Stomach smooth muscle (tissue), 2 donors: Measurements from ENCODE around the gene FXYD6.
A peak's percentile ranks its signal among the peaks of the same experiment; 100 is the strongest.

Experiments
- H3K27ac ChIP-seq: one replicate; pipeline ENCODE4 v1.7.0; 2013; ENCODE audit warnings: mild to moderate bottlenecking, low read length, inconsistent platforms
- H3K27me3 ChIP-seq, 2 donors: one replicate each; pipeline ENCODE4 v1.7.0; 2013; ENCODE audit warnings: low read length in 2 of 2; ENCODE audit not compliant: insufficient read depth in 2 of 2, control insufficient read depth in 1 of 2
- H3K36me3 ChIP-seq, 2 donors: one replicate each; pipeline ENCODE4 v1.7.0; 2013; ENCODE audit warnings: low read length in 2 of 2; ENCODE audit not compliant: control insufficient read depth in 2 of 2, insufficient read depth in 2 of 2
- H3K4me1 ChIP-seq: one replicate; pipeline ENCODE4 v1.7.0; 2013; ENCODE audit warnings: low read length; ENCODE audit not compliant: control insufficient read depth, insufficient read depth
- H3K4me3 ChIP-seq, 2 donors: one replicate each; pipeline ENCODE4 v1.7.0; 2013; ENCODE audit warnings: low read length in 2 of 2
- H3K9ac ChIP-seq, 2 donors: one replicate each; pipeline ENCODE4 v1.7.0; 2013; ENCODE audit warnings: low read length in 2 of 2, mild to moderate bottlenecking in 1 of 2
- H3K9me3 ChIP-seq, 2 donors: one replicate each; pipeline ENCODE4 v1.7.0; 2013; ENCODE audit warnings: low read length in 2 of 2; ENCODE audit not compliant: control insufficient read depth in 2 of 2
- donor health status: healthy.
- donor health status: Pancreatic carcinoma.

The FXYD6 gene

GRCh38 chr11:117835576-117835975, 40.9 kb downstream of the FXYD6 start:
- peaks cover 6% of the 10 kb centered on the region for H3K4me1 ChIP-seq
- no peaks in the 10 kb centered on the region for H3K9me3 ChIP-seq
- H3K36me3 ChIP-seq, result peaks cover 22 to 41% of the 10 kb centered on the region in 2 donors
- no peak overlapping the region for H3K9ac ChIP-seq
- peaks cover 0 to 12% of the 10 kb centered on the region in 2 donors for H3K27me3 ChIP-seq
- H3K4me3 ChIP-seq, result no peak overlapping the region
- H3K27ac ChIP-seq, result no peak overlapping the region

- H3K27me3 ChIP-seq, result peaks cover 2 to 16% of the 10 kb centered on the region in 2 donors
- peaks cover 16 to 35% of the 10 kb centered on the region in 2 donors for H3K36me3 ChIP-seq
- H3K4me3 ChIP-seq, result no peak overlapping the region
- H3K9ac ChIP-seq, result no peak overlapping the region
- H3K27ac ChIP-seq, result no peak overlapping the region
- no peaks in the 10 kb centered on the region for H3K9me3 ChIP-seq
- peaks cover 6% of the 10 kb centered on the region for H3K4me1 ChIP-seq
Measured at GRCh38 chr11:117834838-117835443, 41.5 kb downstream of the FXYD6 start.

- H3K36me3 ChIP-seq, result peaks cover 10 to 29% of the 10 kb centered on the region in 2 donors
- H3K9ac ChIP-seq, result no peak overlapping the region
- H3K4me1 ChIP-seq, result peaks cover 8% of the 10 kb centered on the region
Measured at GRCh38 chr11:117834068-117834810, 42.2 kb downstream of the FXYD6 start.

DNA sequence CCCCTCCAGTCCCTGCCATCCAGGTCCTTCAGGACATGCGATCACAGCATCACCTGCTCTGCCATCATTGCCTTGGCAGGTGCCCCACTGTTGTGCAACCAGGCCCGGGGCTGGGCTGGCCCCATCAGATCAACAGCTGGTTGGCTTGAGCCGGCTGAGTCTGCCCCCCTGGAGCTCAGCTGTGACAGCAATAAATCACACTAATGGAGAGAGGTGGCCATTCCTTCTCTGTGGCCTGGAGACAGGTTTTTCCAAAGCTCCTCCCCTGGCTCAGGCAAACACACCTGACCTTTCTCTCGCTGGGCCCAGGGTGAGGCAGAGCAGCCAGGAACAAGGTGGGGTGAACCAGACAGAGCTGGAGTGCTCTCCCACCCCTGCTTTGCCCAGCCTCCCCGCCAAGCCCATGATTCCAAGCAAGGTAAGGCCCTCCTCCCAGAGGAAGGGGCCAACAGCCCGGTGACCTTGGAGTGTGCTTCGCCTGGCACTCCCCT, 43.0 kb downstream of the FXYD6 start:
- Histone ChIP-seq H3K36me3 (peaks cover 10 to 23% of the 10 kb centered on the region in 2 donors), H3K9me3 (no peaks in the 10 kb centered on the region), H3K4me3 (no peak overlapping the region), H3K9ac (no peak overlapping the region), H3K27me3 (peaks cover 4 to 16% of the 10 kb centered on the region in 2 donors), H3K4me1 (peaks cover 16% of the 10 kb centered on the region), H3K27ac (no peak overlapping the region)

More at GRCh38 chr11:117834068-117834810, 42.2 kb downstream of the FXYD6 start:
- no peak overlapping the region for H3K27ac ChIP-seq
- no peak overlapping the region for H3K4me3 ChIP-seq
- H3K9me3 ChIP-seq, result no peaks in the 10 kb centered on the region
- H3K27me3 ChIP-seq, result peaks cover 2 to 16% of the 10 kb centered on the region in 2 donors

- H3K36me3 ChIP-seq, result peaks cover 8 to 18% of the 10 kb centered on the region in 2 donors
- H3K4me3 ChIP-seq, result no peak overlapping the region
- H3K27ac ChIP-seq, result no peak overlapping the region
- no peaks in the 10 kb centered on the region for H3K9me3 ChIP-seq
- H3K9ac ChIP-seq, result no peak overlapping the region
- peaks cover 4 to 16% of the 10 kb centered on the region in 2 donors for H3K27me3 ChIP-seq
- H3K4me1 ChIP-seq, result peaks cover 19% of the 10 kb centered on the region
Measured at GRCh38 chr11:117832511-117832910, 43.9 kb downstream of the FXYD6 start.

DNA sequence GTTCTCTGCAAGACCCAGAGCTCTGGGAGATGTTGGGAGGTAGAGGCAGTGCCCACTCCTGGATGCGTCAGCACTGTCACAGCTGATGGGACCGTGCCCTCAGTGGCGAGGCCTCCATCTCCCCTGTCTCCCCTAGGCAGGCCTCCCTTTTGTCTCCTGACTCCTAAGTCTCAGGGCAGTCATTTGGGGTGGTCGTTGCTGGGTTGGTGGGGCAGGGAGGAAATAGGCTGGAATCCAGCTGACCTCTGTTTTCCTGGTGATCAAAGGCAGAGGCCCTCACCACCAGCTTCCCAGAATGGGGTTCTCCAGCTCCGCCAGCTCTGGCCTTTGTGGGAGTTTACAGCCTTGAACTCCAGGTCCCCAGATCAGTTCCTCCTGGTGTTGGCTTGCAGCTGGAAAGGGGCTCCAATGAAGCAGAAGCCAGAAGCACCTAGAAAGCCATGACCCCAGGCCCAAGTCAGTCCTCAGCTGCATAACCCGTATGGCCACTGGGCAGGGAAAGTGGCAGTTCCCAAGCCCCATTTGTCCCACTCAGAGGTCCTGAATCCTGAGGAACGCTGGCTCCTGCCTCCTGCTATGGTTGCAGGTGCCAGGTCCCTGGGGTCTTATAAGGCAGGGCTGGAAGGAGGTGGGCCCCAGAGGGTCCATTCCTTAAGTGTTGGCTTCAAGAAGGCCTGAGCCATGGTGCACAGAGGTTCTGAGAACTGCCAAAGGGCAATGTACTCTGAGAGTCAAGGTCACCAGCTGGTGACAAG, 44.6 kb downstream of the FXYD6 start:
- H3K27ac ChIP-seq, result no peak overlapping the region
- H3K36me3 ChIP-seq, result peaks cover 7 to 14% of the 10 kb centered on the region in 2 donors
- H3K9ac ChIP-seq, result no peak overlapping the region
- peaks cover 19% of the 10 kb centered on the region for H3K4me1 ChIP-seq
- no peak overlapping the region for H3K4me3 ChIP-seq
- no peaks in the 10 kb centered on the region for H3K9me3 ChIP-seq
- peaks cover 4 to 16% of the 10 kb centered on the region in 2 donors for H3K27me3 ChIP-seq

DNA sequence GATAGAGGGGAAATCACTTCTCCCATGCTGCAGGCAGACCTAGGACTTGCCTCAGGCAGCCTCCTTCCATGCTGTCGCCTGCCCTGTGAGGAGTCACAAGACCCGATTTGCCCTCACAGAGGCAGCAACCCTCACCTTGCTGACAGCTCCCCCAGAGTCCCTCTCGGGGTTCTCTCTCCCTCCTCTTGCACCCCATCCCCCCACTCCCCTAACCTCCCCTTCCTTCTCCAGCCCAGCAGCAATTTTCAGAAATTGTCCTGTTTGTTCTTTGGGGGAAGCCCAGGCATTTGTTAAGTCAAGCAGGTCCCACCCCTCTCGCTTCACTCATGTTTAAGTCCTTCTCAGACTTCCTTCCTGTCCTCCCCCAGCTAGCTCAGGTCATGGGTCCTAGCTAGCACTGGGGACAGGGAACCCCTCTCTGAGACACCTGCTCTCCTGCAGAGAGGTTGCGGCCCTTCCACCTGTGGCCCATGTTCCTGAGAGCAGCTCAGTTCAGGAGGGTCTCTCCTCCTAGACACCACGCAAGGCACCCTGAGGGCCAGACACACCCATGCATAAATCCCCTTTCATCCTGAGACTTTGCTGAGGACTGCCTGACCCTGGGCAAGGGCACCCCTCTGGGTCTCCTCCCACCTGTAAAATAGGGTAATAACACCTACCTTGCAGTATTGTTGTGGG, 45.6 kb downstream of the FXYD6 start:
- no peak overlapping the region for H3K27ac ChIP-seq
- H3K4me3 ChIP-seq, result no peak overlapping the region
- no peaks in the 10 kb centered on the region for H3K9me3 ChIP-seq
- H3K4me1 ChIP-seq, result peaks cover 19% of the 10 kb centered on the region
- H3K36me3 ChIP-seq, result peaks cover 7 to 14% of the 10 kb centered on the region in 2 donors
- H3K9ac ChIP-seq, result no peak overlapping the region
- H3K27me3 ChIP-seq, result peaks cover 4 to 16% of the 10 kb centered on the region in 2 donors

- peaks cover 2 to 10% of the 10 kb centered on the region in 2 donors for H3K36me3 ChIP-seq
- peaks cover 4 to 16% of the 10 kb centered on the region in 2 donors for H3K27me3 ChIP-seq
- no peak overlapping the region for H3K9ac ChIP-seq
- no peaks in the 10 kb centered on the region for H3K9me3 ChIP-seq
- H3K4me3 ChIP-seq, result no peak overlapping the region
- H3K4me1 ChIP-seq, result peaks cover 25% of the 10 kb centered on the region
- no peak overlapping the region for H3K27ac ChIP-seq
Measured at GRCh38 chr11:117830072-117830471, 46.4 kb downstream of the FXYD6 start.

DNA sequence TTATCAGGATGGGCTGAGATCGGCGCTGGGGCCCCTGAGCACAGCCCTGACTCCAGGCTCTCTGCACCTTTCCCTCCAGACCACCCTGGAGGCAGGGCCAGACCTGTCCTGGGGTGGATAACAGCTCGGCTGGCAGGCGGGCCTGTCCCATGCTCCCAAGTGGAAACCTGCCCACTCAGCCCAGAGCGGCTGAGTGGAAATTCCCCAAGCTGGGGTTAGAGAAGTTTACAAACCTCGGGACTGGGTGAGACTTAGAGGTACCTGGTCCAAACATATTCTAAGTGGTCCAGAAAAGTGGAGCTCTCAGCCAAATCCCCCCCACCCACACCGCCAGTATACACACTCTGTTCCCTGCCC, 47.1 kb downstream of the FXYD6 start:
- no peaks in the 10 kb centered on the region for H3K9me3 ChIP-seq
- peaks cover 4 to 16% of the 10 kb centered on the region in 2 donors for H3K27me3 ChIP-seq
- H3K4me3 ChIP-seq, result no peak overlapping the region
- H3K9ac ChIP-seq, result peak overlapping the region in 1 of 2 donors; percentile 36
- H3K4me1 ChIP-seq, result peaks cover 31% of the 10 kb centered on the region
- no peak overlapping the region for H3K27ac ChIP-seq
- H3K36me3 ChIP-seq, result peaks cover 0 to 6% of the 10 kb centered on the region in 2 donors
